GM12875 (cell line): ENCODE results near the gene LELP1.
"Not testable (repeated sequence)": the region's sequence is repeated elsewhere in the genome, so short reads cannot be mapped to it uniquely, and the experiment has no call there.

Experiments used
- H3K4me3 ChIP-seq: one replicate; pipeline ENCODE4 v1.5.1; 2011; ENCODE audit warnings: low read depth, low read length, control low read depth
- CTCF ChIP-seq: IDR thresholded peaks from 2 replicates; pipeline ENCODE4 v1.5.1; 2011; ENCODE audit warnings: low read depth, mild to moderate bottlenecking, control low read depth, inconsistent platforms, low read length, moderate library complexity, borderline replicate concordance; ENCODE audit not compliant: insufficient read depth

LELP1 gene

GRCh38 chr1:153203130-153203529, at the start of gene LELP1:
Gene LELP1, plus strand, starts transcription at chr1:153203430. Its CDS starts 1,278 bp downstream, at chr1:153204708.
- no peak for TF ChIP-seq CTCF
- no peak within 1 kb of the TSS for H3K4me3 ChIP-seq

- H3K4me3 ChIP-seq = no peak overlapping the region
- TF ChIP-seq CTCF = no peak
These were observed 47.7 kb upstream of the LELP1 start for GRCh38 chr1:153155541-153155940.

GRCh38 chr1:153168686-153169085, 34.5 kb upstream of the LELP1 start:
- no peak for TF ChIP-seq CTCF
- H3K4me3 ChIP-seq = no peak overlapping the region

GRCh38 chr1:153174624-153175023, 28.6 kb upstream of the LELP1 start:
- TF ChIP-seq CTCF = no peak
- no peak overlapping the region for H3K4me3 ChIP-seq

GRCh38 chr1:153178922-153179321, 24.3 kb upstream of the LELP1 start:
- TF ChIP-seq CTCF = no peak
- H3K4me3 ChIP-seq = no peak overlapping the region

GRCh38 chr1:153180556-153180955, 22.7 kb upstream of the LELP1 start:
- H3K4me3 ChIP-seq = no peak overlapping the region
- no peak for TF ChIP-seq CTCF

- H3K4me3 ChIP-seq = not testable (repeated sequence)
These were observed 14.9 kb upstream of the LELP1 start for GRCh38 chr1:153188301-153188700.

GRCh38 chr1:153190373-153190772, 12.9 kb upstream of the LELP1 start:
- peak; percentile 22; the same call in 1 of the 2 replicates for TF ChIP-seq CTCF
- no peak overlapping the region for H3K4me3 ChIP-seq
